PFSK-1 (cell line): ENCODE data around the gene DCBLD1.

ENCODE experiments used
- POLR2AphosphoS5 ChIP-seq: IDR thresholded peaks from 2 replicates; pipeline ENCODE4 v1.6.1; 2012; ENCODE audit warnings: low read depth, mild to moderate bottlenecking, control low read depth, low read length, moderate library complexity
- TAF1 ChIP-seq: IDR thresholded peaks from 2 replicates; pipeline ENCODE4 v1.6.1; 2012; ENCODE audit warnings: low read length, control low read depth, borderline replicate concordance; ENCODE audit not compliant: insufficient read depth

DNA sequence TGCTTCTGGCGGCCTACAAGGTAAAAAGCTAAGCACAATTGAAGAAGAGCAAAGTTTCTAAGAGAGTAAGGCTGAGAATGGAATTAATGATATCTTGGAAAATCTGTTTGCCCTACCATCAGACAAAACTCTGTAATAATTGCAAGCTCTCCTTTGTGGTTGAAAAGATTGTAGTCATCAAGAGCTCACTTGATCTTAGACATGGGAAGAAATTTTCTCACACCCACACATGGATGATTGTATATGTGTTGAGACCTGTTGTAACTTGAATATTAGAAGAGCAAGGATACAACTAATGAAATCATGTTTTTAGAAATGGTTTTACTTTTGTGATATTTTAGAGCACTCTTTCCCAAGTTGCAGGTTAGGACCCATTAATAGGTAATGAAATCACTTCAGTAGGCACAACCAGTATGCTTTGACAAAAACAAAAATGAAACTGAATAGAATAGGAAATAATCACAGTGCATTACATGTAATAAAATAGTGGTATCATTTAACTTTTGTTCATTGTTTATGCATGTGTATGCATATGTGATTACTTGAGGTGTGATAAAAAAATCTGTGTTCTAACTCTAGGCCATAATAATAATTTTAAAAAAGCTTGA, 14.0 kb downstream of the DCBLD1 start:
- TF ChIP-seq POLR2AphosphoS5: no peak
- TF ChIP-seq TAF1: no peak
